H9 (cell line): ENCODE measurements around the gene SLIT1. TPM values are rescaled to one million over a fixed set of nuclear protein-coding genes. Genes with fewer than 3 reads are reported as not detected.

Source experiments
- DNase-seq: peaks from one replicate; pipeline ENCODE4 v3.0.0-alpha.2; 2017
- H2AFZ ChIP-seq: one replicate; pipeline ENCODE4 v1.6.1; 2013; ENCODE audit warnings: mild to moderate bottlenecking, low read length, control low read depth, moderate library complexity
- H2AK5ac ChIP-seq: 2 replicates; pipeline ENCODE4 v1.6.1; 2013; ENCODE audit warnings: low read length, control low read depth, mixed read lengths; ENCODE audit not compliant: insufficient read length
- H2BK120ac ChIP-seq: one replicate; pipeline ENCODE4 v1.6.1; 2013; ENCODE audit warnings: low read depth, mild to moderate bottlenecking, low read length, control low read depth, inconsistent platforms; ENCODE audit not compliant: poor library complexity, severe bottlenecking
- H2BK12ac ChIP-seq: 2 replicates; pipeline ENCODE4 v1.6.1; 2013; ENCODE audit warnings: low read length, control low read depth, mixed read lengths, low read depth; ENCODE audit not compliant: insufficient read length
- H2BK15ac ChIP-seq: 2 replicates; pipeline ENCODE4 v1.6.1; 2013; ENCODE audit warnings: low read depth, low read length, control low read depth
- H2BK20ac ChIP-seq: one replicate; pipeline ENCODE4 v1.6.1; 2013; ENCODE audit warnings: low read depth, mild to moderate bottlenecking, low read length, control low read depth, inconsistent platforms; ENCODE audit not compliant: poor library complexity, severe bottlenecking
- H2BK5ac ChIP-seq: 2 replicates; pipeline ENCODE4 v1.6.1; 2013; ENCODE audit warnings: low read length, control low read depth, mixed read lengths; ENCODE audit not compliant: insufficient read length
- H3K14ac ChIP-seq: 2 replicates; pipeline ENCODE4 v1.6.1; 2013; ENCODE audit warnings: low read length, control low read depth; ENCODE audit not compliant: insufficient read depth
- H3K18ac ChIP-seq: 2 replicates; pipeline ENCODE4 v1.6.1; 2013; ENCODE audit warnings: low read depth, mild to moderate bottlenecking, mixed read lengths, low read length, control low read depth; ENCODE audit not compliant: insufficient read length
- H3K23ac ChIP-seq: 2 replicates; pipeline ENCODE4 v1.6.1; 2013; ENCODE audit warnings: low read length, control low read depth, mixed read lengths, low read depth; ENCODE audit not compliant: insufficient read length
- H3K23me2 ChIP-seq: 2 replicates; pipeline ENCODE4 v1.6.1; 2013; ENCODE audit warnings: low read depth, mild to moderate bottlenecking, mixed read lengths, low read length, control low read depth; ENCODE audit not compliant: insufficient read length, poor library complexity, severe bottlenecking
- H3K27ac ChIP-seq: 2 replicates; pipeline ENCODE4 v1.5.1; 2013; ENCODE audit warnings: low read length, control low read depth, mixed read lengths, low read depth; ENCODE audit not compliant: insufficient read length
- H3K27me3 ChIP-seq: 2 replicates; pipeline ENCODE4 v1.6.1; 2013; ENCODE audit warnings: low read length, control low read depth, inconsistent platforms; ENCODE audit not compliant: insufficient read depth
- H3K4ac ChIP-seq: 2 replicates; pipeline ENCODE4 v1.6.1; 2013; ENCODE audit warnings: low read depth, mild to moderate bottlenecking, control low read depth, inconsistent platforms, low read length, moderate library complexity
- H3K4me1 ChIP-seq: 2 replicates; pipeline ENCODE4 v1.6.1; 2013; ENCODE audit warnings: low read length, control low read depth, inconsistent platforms; ENCODE audit not compliant: insufficient read depth
- H3K4me2 ChIP-seq: 2 replicates; pipeline ENCODE4 v1.6.1; 2013; ENCODE audit warnings: low read length, control low read depth, mixed read lengths; ENCODE audit not compliant: insufficient read length, insufficient read depth
- H3K56ac ChIP-seq: 2 replicates; pipeline ENCODE4 v1.6.1; 2013; ENCODE audit warnings: low read depth, mild to moderate bottlenecking, mixed read lengths, low read length, control low read depth; ENCODE audit not compliant: insufficient read length
- H3K79me1 ChIP-seq: 2 replicates; pipeline ENCODE4 v1.6.1; 2013; ENCODE audit warnings: low read depth, mild to moderate bottlenecking, moderate library complexity, low read length, control low read depth, inconsistent platforms; ENCODE audit not compliant: insufficient read depth, poor library complexity, severe bottlenecking
- H3K79me2 ChIP-seq: 2 replicates; pipeline ENCODE4 v1.6.1; 2013; ENCODE audit warnings: low read length, control low read depth, inconsistent platforms; ENCODE audit not compliant: insufficient read depth
- H3K9ac ChIP-seq: 2 replicates; pipeline ENCODE4 v1.6.1; 2013; ENCODE audit warnings: low read length, control low read depth, mixed read lengths; ENCODE audit not compliant: insufficient read length; ENCODE audit errors: extremely low read depth
- H3K9me3 ChIP-seq: one replicate; pipeline ENCODE4 v1.6.1; 2013; ENCODE audit warnings: low read depth, low read length, inconsistent platforms; ENCODE audit not compliant: control insufficient read depth
- H3T11ph ChIP-seq: one replicate; pipeline ENCODE4 v1.6.1; 2013; ENCODE audit warnings: mild to moderate bottlenecking, low read length, control low read depth, inconsistent platforms
- H4K20me1 ChIP-seq: one replicate; pipeline ENCODE4 v1.6.1; 2013; ENCODE audit not compliant: control insufficient read depth, insufficient read length, insufficient read depth
- H4K5ac ChIP-seq: 2 replicates; pipeline ENCODE4 v1.6.1; 2013; ENCODE audit warnings: low read depth, mild to moderate bottlenecking, mixed read lengths, low read length, control low read depth; ENCODE audit not compliant: insufficient read length
- H4K8ac ChIP-seq: replicated peaks from 2 replicates; pipeline ENCODE4 v1.6.1; 2013; ENCODE audit warnings: low read length, control low read depth, mixed read lengths, low read depth; ENCODE audit not compliant: insufficient read length
- H4K91ac ChIP-seq: 2 replicates; pipeline ENCODE4 v1.6.1; 2013; ENCODE audit warnings: low read depth, mild to moderate bottlenecking, moderate library complexity, mixed read lengths, low read length, control low read depth; ENCODE audit not compliant: insufficient read length
- H3K27ac Mint-ChIP-seq, 3 experiments: 2 replicates in 2 of 3; 3 replicates in 1 of 3; pipeline ENCODE4 v1.8.0; 2020 to 2021; ENCODE audit warnings: mixed read lengths in 3 of 3, mild to moderate bottlenecking in 1 of 3, moderate library complexity in 1 of 3
- H3K27me3 Mint-ChIP-seq: 2 replicates; pipeline ENCODE4 v1.8.0; 2021; ENCODE audit warnings: low read depth, mild to moderate bottlenecking, moderate library complexity, mixed read lengths
- H3K36me3 Mint-ChIP-seq, 3 experiments: 2 replicates in 2 of 3; 3 replicates in 1 of 3; pipeline ENCODE4 v1.8.0; 2020 to 2021; ENCODE audit warnings: low read depth in 3 of 3, mixed read lengths in 3 of 3; ENCODE audit not compliant: insufficient read depth in 1 of 3
- H3K4me1 Mint-ChIP-seq, 2 experiments: 2 replicates each; pipeline ENCODE4 v1.8.0; 2020; ENCODE audit warnings: mixed read lengths in 2 of 2
- H3K4me3 Mint-ChIP-seq, 2 experiments: 2 replicates in 1 of 2; 3 replicates in 1 of 2; pipeline ENCODE4 v1.8.0; 2020 to 2021; ENCODE audit warnings: mild to moderate bottlenecking in 2 of 2, mixed read lengths in 2 of 2, moderate library complexity in 1 of 2
- H3K9me3 Mint-ChIP-seq, 2 experiments: 2 replicates in 1 of 2; 3 replicates in 1 of 2; pipeline ENCODE4 v1.8.0; 2020; ENCODE audit warnings: mild to moderate bottlenecking in 2 of 2, mixed read lengths in 2 of 2, moderate library complexity in 1 of 2
- WGBS: extraction: QIAGEN DNeasy Blood & Tissue Kit; methylation state at CpG from one replicate; pipeline ENCODE4 v1.1.7; 2013; ENCODE audit warnings: missing lambda C conversion rate, low lambda C conversion rate, mixed read lengths; ENCODE audit not compliant: insufficient read length; ENCODE audit errors: extremely low coverage; 5-methylcytosine and 5-hydroxymethylcytosine counted together
- total RNA-seq: library from RNA; stranded (reverse); gene quantifications from 2 replicates; pipeline ENCODE4 v1.2.1, GENCODE V29; 2021
- TF ChIP-seq, protein P1 (sequence below): fragments of 200-600 bp; sonication (generic); conservative IDR thresholded peaks from 3 replicates; pipeline ENCODE4 v1.8.0; 2021; ENCODE audit warnings: antibody characterized with exemption, mild to moderate bottlenecking

Gene SLIT1
- total RNA-seq, 1 experiment from 2014 or later = 0.57 TPM

GRCh38 chr10:97024168-97025073 lies 161.3 kb downstream of the SLIT1 start:
- H3K36me3 Mint-ChIP-seq = no peaks in the 10 kb centered on the region
- peak overlapping the region in 1 of 3 experiments; percentile 71; a peak in 1 of 7 replicates for H3K27ac Mint-ChIP-seq

More at GRCh38 chr10:97024168-97025073, 161.3 kb downstream of the SLIT1 start:
- TF ChIP-seq, protein P1, sequence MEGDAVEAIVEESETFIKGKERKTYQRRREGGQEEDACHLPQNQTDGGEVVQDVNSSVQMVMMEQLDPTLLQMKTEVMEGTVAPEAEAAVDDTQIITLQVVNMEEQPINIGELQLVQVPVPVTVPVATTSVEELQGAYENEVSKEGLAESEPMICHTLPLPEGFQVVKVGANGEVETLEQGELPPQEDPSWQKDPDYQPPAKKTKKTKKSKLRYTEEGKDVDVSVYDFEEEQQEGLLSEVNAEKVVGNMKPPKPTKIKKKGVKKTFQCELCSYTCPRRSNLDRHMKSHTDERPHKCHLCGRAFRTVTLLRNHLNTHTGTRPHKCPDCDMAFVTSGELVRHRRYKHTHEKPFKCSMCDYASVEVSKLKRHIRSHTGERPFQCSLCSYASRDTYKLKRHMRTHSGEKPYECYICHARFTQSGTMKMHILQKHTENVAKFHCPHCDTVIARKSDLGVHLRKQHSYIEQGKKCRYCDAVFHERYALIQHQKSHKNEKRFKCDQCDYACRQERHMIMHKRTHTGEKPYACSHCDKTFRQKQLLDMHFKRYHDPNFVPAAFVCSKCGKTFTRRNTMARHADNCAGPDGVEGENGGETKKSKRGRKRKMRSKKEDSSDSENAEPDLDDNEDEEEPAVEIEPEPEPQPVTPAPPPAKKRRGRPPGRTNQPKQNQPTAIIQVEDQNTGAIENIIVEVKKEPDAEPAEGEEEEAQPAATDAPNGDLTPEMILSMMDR = no peak
- Mint-ChIP-seq H3K27me3 (peaks cover 6% of the 10 kb centered on the region; the same call in 1 of the 2 replicates), H3K4me3 (no peak overlapping the region), H3K4me1 (peaks cover 10 to 26% of the 10 kb centered on the region in 2 experiments), H3K9me3 (no peaks in the 10 kb centered on the region)
- Histone ChIP-seq H2BK120ac (no peak overlapping the region), H3K4ac (no peak overlapping the region), H4K91ac (no peak overlapping the region), H3T11ph (no peak overlapping the region), H2BK5ac (no peak overlapping the region), H3K23ac (no peak overlapping the region), H3K9me3 (no peaks in the 10 kb centered on the region), H3K9ac (no peak overlapping the region), H3K27ac (no peak overlapping the region), H3K18ac (no peak overlapping the region), H2BK12ac (no peak overlapping the region), H2AK5ac (no peak overlapping the region), H3K56ac (no peak overlapping the region), H3K14ac (no peak overlapping the region), H3K79me1 (no peaks in the 10 kb centered on the region), H2BK20ac (no peak overlapping the region), H4K20me1 (no peaks in the 10 kb centered on the region), H4K5ac (no peak overlapping the region), H3K23me2 (no peaks in the 10 kb centered on the region), H3K4me2 (no peak overlapping the region), H3K27me3 (no peaks in the 10 kb centered on the region), H3K79me2 (no peaks in the 10 kb centered on the region), H3K4me1 (no peaks in the 10 kb centered on the region), H2BK15ac (no peak overlapping the region), H4K8ac (no peak overlapping the region), H2AFZ (no peak overlapping the region)
- WGBS = no CpG with 5 or more reads among the region's 13 CpGs
- DNase-seq = no peak
